ENCODE results near the gene CCDC102B.

The CCDC102B gene

DNA sequence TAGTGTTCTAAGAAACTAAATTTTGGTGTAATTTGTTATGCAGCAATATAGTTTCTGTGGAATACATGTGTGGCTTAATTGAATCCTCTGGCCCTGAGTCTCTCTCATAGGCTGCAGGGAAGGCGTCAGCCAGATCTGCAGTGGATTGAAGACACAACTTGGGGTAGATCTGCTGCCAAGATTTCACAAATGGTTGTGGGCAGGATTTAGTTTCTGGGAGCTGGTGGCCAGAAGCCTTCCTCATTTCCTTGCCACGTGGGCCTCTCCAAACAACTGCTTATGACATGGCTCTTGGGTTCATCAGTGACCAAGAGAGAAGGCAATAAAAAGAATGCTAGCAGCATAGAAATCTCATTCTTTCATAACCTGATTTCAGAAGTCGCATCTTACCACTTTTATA lies 28.2 kb downstream of the CCDC102B start:
- TF ChIP-seq TAF1 (IDR thresholded peaks at IDR 0.05; ENCODE audit: borderline replicate concordance, insufficient read depth, low read length) (no peak), POLR2AphosphoS5 (IDR thresholded peaks at IDR 0.05; ENCODE audit: low read depth, low read length) (no peak)

DNA sequence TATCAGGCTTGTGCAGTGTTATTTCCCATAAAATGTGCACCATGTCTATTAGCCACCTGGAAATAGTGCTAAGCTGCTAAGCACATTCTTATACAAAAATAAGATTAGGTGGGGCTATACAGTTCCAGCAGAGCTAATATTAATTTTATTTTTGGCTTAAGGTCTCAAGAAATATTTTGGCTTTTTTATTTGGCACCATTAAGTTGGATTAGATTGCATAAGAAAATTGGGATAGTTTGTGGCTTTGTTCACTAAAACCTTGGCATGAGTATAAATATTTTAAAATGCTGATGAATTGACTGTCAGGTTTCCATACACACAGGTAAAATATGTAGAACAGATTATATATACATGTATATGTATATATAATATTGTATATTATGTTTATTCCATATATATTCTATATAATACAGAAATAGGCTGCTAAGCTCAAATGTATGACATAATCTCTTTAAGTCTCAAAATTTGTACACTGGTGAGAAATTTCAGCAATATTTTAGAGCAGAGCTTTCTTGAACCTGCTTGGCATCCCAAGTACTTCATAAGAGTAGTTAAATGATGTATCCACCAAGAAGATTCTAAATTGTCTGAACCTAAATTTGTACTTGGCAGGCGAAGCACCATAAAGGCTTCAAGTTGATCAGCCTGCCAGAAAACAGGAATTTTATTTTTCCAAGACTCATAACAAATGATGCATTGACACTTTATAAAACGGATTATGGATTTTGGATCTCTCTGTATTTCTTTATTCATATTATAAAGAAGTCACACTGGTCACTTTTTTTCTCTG lies 32.6 kb downstream of the CCDC102B start:
- TF ChIP-seq TAF1 (IDR thresholded peaks at IDR 0.05; ENCODE audit: borderline replicate concordance, insufficient read depth, low read length) (no peak), POLR2AphosphoS5 (IDR thresholded peaks at IDR 0.05; ENCODE audit: low read depth, low read length) (no peak), SIN3A (IDR thresholded peaks at IDR 0.05; ENCODE audit: borderline replicate concordance, insufficient read depth, low read length) (no peak), FOXP2 (optimal IDR thresholded peaks at IDR 0.05; ENCODE audit: borderline replicate concordance, extremely low read depth, extremely low read length, insufficient read depth) (no peak)
- TF ChIP-seq, protein P1, sequence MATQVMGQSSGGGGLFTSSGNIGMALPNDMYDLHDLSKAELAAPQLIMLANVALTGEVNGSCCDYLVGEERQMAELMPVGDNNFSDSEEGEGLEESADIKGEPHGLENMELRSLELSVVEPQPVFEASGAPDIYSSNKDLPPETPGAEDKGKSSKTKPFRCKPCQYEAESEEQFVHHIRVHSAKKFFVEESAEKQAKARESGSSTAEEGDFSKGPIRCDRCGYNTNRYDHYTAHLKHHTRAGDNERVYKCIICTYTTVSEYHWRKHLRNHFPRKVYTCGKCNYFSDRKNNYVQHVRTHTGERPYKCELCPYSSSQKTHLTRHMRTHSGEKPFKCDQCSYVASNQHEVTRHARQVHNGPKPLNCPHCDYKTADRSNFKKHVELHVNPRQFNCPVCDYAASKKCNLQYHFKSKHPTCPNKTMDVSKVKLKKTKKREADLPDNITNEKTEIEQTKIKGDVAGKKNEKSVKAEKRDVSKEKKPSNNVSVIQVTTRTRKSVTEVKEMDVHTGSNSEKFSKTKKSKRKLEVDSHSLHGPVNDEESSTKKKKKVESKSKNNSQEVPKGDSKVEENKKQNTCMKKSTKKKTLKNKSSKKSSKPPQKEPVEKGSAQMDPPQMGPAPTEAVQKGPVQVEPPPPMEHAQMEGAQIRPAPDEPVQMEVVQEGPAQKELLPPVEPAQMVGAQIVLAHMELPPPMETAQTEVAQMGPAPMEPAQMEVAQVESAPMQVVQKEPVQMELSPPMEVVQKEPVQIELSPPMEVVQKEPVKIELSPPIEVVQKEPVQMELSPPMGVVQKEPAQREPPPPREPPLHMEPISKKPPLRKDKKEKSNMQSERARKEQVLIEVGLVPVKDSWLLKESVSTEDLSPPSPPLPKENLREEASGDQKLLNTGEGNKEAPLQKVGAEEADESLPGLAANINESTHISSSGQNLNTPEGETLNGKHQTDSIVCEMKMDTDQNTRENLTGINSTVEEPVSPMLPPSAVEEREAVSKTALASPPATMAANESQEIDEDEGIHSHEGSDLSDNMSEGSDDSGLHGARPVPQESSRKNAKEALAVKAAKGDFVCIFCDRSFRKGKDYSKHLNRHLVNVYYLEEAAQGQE (IDR thresholded peaks at IDR 0.05; ENCODE audit: insufficient read depth in 1 of 2, low read depth in 2 of 2, low read length in 2 of 2) = no peak

GRCh38 chr18:68833756-68834155 lies 35.9 kb downstream of the CCDC102B start:
- TF ChIP-seq SIN3A (IDR thresholded peaks at IDR 0.05; ENCODE audit: borderline replicate concordance, insufficient read depth, low read length) (no peak), TAF1 (IDR thresholded peaks at IDR 0.05; ENCODE audit: borderline replicate concordance, insufficient read depth, low read length) (no peak)

DNA sequence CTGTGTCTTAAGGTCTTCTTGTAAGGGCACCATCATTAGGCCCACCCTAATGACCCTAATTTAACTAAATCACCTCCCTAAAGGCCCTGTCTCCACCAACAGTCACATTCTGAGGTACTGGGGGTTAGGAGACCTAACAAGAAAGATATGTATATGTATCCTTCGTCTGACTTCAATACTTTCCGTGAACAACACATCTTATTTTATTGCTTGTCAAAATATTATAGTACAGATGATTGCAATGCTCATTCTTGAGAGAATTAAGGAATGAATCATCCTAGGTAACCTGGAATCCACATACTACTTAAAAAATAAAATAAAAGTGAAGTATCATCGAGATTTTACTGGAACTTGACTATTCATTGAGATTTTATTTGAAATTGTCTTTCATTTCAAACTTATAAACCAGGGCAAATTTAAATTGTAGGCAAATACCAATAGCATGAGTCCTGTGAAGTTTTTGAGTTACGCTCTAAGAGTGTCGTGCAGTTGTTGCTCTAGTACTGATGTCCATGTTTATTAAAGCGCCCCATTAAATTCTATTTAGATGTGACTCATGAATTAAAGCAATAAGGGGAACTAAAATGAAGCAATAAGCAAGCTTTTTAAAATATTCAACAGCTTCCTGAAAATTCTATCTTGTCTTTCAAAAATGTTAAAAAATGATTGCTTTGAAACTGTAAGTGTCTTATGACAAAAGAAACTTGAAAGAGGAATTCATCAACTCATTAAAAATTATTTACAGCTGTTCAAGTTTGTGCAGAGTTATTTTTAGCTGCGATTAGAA lies 40.0 kb downstream of the CCDC102B start:
- no peak for TF ChIP-seq TAF1 (IDR thresholded peaks at IDR 0.05; ENCODE audit: borderline replicate concordance, insufficient read depth, low read length)
- no peak for TF ChIP-seq FOXP2 (optimal IDR thresholded peaks at IDR 0.05; ENCODE audit: borderline replicate concordance, extremely low read depth, extremely low read length, insufficient read depth)
- TF ChIP-seq POLR2AphosphoS5 (IDR thresholded peaks at IDR 0.05; ENCODE audit: low read depth, low read length) = no peak
- TF ChIP-seq, protein P1 (IDR thresholded peaks at IDR 0.05; ENCODE audit: insufficient read depth in 1 of 2, low read depth in 2 of 2, low read length in 2 of 2) = no peak
- no peak for TF ChIP-seq SIN3A (IDR thresholded peaks at IDR 0.05; ENCODE audit: borderline replicate concordance, insufficient read depth, low read length)

DNA sequence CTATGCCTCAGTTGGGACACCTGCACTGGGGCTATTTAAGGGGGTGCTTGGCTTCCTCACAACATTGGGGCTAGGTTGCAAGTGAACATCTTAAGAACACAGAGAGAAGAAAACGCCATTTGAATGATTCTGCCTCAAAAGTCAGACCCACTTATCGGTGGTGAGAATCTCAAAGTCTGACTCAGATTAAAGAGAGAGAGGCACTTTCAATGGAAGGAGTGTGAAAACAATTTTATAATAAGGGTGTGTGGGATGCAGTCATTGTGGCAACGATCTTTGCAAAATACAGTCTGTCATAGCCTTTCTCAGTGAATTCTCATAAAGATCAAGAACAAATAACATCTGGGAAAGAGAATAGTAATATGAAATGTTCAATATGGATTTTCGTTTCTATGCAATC lies 41.8 kb downstream of the CCDC102B start:
- TF ChIP-seq POLR2AphosphoS5 (IDR thresholded peaks at IDR 0.05; ENCODE audit: low read depth, low read length) (no peak), SIN3A (IDR thresholded peaks at IDR 0.05; ENCODE audit: borderline replicate concordance, insufficient read depth, low read length) (no peak), FOXP2 (optimal IDR thresholded peaks at IDR 0.05; ENCODE audit: borderline replicate concordance, extremely low read depth, extremely low read length, insufficient read depth) (no peak), TAF1 (IDR thresholded peaks at IDR 0.05; ENCODE audit: borderline replicate concordance, insufficient read depth, low read length) (no peak)
- TF ChIP-seq, protein P1 (IDR thresholded peaks at IDR 0.05; ENCODE audit: insufficient read depth in 1 of 2, low read depth in 2 of 2, low read length in 2 of 2) = no peak

All from PFSK-1 (cell line).